ENCODE data around the gene RPS6KL1.

The RPS6KL1 gene

DNA sequence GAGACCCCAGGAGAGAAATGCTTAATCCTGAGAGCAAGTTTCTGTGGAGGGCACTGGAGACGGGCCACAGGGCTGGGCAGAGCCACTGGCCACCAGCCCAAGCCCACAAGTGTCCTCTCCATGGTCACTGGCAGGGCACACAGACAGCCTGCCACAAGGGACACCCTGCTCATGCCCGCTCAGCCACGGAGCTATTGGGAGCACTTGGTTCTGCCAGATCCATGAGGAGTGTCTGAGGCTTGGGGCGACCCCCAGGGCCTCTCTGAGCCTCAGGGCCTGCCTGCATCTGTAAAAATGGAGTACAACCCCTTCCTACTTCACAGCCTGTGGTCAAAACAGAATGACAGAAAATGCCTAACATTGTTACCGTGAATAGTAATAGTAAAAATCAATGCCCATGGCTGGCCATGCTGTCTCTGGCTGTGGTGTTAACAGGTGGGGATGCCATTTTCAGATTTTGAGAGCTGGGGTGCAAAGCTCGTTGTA, 29.2 kb upstream of the RPS6KL1 start:
- DNase-seq: no peak

- DNase-seq: no peak
Observed at GRCh38 chr14:74951443-74952179, 28.6 kb upstream of the RPS6KL1 start.

DNA sequence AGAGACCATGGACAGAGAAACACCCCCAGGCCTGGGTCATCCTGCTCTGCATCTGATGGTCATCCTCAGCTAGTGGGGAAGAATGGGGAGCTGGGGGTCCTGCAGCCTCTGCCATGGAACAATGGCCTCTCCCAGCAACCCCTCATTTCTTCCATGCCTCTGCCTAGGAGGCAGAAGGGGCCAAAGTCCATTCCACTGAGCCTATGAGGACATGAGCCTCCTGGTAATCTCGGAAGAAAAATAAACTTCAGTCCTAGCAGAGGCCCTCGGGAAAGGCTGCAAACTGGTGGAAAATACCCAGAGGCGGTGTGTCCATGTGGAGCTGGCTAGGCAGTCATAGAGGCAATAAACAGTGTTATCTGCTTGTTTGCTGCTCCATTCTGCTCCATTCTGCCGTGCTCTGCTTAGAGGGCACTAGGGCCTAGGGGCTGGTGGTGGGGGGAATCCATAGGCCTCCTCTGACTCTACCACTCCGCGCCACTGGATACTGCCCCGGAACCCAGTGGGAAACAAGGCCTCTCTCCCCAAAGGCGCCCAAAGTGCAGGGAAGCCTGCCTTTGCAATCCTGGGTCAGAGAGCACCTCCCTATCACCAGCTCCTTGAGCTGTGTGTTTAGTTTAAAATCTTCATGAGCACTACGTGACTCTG, 27.9 kb upstream of the RPS6KL1 start:
- peak in 1 of 2 experiments; percentile 21 for DNase-seq

DNA sequence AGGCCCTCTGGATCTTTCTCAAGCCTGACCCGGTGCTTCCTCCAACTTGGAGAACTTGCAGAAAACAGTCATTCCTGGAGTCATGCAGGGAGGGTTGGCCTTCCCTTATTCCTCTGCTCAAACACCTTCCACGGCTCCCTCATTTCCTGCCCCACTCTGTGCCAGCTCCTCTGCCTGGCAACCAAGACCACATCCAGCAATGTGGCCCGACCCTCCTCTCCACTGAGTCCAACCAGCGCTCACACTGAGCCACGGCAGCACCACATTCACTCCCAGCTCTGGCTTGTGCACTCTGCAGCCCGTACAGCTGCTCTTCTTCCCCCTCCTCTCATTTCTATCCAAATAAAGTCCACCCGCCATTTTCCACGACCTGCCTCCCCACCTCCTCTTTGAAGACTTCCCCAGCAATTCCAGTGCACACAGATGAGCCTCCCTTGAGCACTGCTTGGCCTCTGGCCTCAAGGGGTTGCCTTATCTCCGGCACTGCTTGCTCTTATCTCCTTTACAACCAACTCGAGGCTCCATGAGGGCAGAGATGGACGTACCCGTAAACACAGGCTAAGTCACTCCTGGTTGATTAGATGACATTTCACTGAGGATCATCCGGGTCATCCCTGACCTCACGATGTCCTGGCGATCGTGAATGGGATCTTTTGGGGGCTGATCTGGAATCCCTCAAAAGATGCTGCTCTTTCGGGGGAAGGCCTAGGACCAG, 27.0 kb upstream of the RPS6KL1 start:
- DNase-seq: no peak

DNA sequence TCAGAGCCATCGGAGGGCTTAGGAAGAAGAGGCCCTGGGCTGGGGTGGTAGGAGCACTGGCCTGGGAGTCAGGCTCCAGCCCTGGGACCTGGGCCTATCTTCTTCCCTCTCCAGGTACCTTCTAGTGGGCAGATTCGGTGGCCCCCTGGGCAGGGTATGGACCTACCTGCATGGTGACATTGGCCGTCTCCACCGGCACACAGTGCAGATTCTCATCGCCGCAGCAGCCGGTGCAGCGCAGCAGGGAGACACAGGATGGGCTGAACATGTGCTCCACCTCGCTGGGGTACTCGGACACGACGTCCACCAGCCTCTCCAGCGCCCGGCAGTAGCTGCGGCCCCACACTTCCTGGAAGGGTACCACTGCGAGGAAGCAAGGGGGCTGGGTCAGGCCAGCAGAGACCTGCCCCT, 26.1 kb upstream of the RPS6KL1 start:
- no peak for DNase-seq

DNA sequence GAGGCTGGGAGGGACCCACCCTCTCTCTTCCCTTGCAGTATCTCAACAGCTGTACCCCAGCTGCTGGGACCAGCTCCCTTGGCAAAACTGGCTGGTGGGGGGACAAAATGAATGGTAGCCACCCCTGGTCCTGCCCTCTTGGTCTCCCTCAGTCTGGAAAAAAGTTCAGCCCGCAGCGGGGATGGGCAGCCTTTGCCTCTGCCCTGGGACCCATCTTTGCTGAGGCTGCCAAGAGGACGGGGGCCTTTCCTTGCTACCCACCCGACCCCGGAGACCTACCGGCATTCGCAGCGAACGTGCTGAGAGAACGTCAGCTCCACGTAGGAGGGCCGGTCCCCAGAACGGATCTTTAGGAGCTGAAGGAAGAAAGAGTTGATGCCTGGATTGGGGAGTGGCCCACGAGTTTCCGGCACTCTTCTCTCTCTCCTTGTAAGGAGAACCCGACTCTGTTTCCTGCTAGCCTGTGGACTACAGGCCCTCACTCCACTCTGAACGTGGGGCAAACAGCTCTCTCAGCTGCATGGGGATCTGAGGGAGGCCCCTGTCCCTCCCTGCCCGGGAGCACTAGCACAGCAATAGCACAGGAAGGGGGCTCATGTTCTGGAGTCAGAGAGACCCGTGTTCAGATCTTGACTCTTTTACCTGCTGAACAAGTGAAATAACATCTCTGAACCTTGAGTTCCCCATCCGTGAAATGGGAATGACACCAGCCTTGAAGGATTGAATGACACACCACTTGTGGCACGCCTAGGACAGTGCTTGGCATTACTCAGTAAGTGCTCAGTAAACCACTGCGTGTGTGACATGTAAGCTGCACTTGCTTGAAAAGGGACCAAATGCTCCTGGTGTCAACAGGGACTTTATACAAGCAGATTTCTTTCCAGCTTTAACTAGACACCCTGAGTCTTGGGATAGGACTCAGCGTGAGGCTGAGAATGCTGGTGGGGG, 25.4 kb upstream of the RPS6KL1 start:
- DNase-seq: no peak

- DNase-seq: no peak
Observed at GRCh38 chr14:74947353-74948227, 24.5 kb upstream of the RPS6KL1 start.

GRCh38 chr14:74946659-74947281, 23.7 kb upstream of the RPS6KL1 start:
- DNase-seq: no peak

GRCh38 chr14:74945852-74946658, 23.0 kb upstream of the RPS6KL1 start:
- peak; percentile 30 to 87 for DNase-seq

DNA sequence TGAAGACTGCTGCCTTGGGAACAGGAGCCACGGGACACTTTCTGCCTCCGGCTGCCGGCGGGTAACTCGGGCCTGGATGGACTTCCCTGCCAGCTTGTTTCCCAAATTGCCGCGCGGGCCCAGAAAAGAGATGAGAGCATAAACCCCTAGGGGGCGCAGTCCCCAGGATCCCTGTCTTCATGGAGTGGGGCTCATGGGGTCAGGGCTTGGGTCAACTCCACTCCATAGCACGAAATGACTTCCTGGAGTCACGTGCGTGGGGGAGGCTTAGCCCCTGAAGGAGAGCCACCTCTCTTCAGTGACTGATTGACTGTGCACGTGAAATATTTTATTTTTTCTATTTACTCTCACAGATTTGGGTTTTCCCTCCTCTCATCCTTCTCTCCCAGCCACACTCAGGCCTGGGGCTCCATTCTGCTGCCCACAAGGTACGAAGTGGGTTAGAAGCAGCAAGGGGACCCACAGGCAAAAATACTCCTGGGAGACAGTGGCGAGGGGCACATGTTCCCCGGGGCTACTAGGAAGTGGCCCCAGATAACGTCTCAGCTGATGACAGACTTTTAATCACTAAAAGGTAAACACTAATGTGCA, 22.3 kb upstream of the RPS6KL1 start:
- peak in 1 of 2 experiments; percentile 36 for DNase-seq

DNA sequence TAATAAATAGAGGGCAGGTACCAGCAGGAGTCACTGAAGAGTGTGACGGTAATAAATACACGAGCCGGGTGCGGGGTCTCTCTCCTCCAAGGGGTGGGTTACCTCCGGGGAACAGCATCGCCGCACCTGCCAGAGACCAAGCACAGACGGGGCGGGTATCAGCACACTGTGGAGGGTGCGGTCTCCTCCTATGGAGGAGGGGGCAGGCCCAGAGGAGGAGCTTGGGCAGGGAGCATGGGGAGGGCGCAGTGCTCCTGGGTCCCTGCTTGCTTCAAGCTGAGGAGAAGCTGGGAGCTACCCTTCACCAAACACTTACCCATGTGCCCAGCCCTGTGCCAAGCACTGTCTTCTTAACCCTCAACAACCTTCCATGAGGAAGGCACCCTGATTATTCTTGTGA, 19.5 kb upstream of the RPS6KL1 start:
- no peak for DNase-seq

DNA sequence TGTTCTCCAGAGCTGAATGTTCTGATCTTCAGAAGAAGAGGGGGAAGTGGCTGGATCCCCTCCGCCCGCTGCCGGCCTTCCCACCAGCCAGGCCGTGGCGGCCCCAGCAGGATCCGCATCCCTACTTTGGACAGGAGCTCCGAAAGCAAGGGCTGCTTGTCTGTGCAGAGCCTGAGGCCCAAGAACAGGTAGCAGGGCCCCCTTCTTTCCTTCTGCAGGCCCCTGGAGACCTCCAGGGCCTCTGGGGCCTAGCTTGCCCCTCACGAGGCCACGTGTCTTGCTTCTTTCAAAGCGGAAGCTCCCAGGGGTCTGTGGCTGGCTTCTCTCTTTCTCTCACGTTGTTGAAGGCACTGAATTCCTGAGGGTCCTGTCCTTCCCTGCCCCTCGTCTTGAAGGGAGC, 19.1 kb upstream of the RPS6KL1 start:
- no peak for DNase-seq

GRCh38 chr14:74941676-74942097, 18.6 kb upstream of the RPS6KL1 start:
- DNase-seq: no peak

DNA sequence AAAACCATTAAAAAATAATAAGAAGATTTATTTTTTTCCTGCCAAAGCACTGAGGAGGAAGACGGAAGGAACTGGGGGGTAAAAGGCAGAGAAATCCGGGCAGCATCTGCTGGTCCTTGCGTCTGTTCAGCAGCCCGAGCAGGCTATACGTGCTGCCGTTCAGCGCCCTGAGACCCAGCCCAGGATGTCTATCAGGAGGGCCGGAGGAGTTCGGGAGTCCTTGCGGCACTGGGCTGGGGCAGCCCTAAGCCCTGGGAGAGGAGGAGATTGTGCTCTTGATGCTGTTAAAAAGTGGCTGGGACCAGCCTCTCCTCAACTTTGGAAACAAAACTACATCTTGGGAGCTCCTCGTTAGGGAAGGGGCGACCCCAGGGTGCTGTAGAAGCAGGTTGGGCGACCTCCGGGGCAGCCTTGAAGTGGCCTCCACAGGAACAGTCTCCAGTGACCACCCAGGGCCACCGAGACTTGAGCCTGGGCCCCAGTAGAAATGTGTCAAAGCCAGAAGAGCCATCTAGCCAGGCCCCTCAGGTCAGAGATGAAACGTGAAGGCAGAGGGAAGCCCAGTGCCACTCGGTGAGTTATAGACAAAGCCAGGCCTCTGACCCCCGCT, 18.0 kb upstream of the RPS6KL1 start:
- DNase-seq: no peak

DNA sequence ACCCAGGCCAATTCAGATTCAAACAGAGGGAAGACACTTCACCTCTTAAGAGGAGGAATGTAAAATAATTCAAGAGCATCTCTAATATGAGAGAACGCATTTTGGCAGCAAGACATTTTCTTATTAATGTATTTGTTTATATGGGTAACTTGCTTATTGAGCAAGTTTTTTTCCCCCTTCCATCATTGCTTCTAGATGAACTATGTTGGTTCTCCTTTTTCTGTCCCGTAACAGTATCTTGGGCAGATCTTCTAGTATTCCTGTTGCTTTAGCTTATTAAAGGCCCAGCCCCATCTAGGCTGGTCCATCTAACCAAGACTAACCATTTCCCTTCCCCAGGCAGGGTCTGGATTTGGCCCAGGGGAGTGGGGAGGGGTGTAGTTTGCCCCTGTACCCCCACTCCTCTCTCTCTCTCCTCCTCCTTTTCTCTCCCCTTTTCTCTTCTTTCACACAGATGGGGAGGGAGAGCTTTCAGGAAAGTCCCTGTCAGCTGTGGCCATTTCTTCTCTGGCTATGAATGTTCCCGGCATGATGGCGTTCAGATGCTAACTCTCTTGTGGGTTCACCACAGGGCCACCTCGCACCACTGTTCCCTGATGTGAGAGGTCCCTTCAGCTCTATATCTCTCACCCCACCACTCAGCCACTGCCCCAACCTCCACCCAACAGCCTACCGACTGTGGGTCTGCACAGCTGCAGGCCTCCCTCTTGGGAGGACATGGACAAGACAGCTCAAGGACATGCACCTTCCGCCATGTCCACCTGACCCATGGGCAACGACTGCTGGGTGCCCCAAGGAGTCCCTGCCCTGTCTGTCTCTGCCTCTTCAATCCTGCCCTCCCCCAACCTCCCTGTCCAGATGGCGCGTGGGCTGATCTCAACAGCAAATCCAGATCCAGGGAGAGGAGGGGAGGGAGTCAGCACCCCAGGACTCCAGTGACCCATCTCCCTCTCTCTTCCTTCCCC, 15.8 kb upstream of the RPS6KL1 start:
- no peak for DNase-seq

GRCh38 chr14:74937171-74937570, 14.1 kb upstream of the RPS6KL1 start:
- DNase-seq: no peak

DNA sequence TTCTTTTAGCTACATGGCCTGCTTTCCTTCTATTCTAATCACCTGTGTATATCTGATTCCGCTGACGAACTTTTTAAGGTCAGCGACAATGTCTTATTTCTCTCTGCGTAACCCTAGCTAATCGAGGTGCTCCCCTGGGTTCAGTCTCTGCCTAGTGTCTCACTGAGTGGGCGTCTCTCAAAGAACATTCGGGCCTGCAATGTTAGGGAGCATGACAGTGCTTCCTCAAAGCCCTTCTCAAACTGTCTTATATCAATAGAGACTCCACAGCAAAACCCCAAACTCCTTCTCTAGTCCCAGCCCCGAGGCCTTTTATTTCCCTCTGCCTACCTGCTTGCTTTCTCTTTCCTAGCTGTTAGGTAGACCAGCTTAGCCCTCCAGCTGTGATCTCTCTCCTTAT, 13.7 kb upstream of the RPS6KL1 start:
- no peak for DNase-seq

DNA sequence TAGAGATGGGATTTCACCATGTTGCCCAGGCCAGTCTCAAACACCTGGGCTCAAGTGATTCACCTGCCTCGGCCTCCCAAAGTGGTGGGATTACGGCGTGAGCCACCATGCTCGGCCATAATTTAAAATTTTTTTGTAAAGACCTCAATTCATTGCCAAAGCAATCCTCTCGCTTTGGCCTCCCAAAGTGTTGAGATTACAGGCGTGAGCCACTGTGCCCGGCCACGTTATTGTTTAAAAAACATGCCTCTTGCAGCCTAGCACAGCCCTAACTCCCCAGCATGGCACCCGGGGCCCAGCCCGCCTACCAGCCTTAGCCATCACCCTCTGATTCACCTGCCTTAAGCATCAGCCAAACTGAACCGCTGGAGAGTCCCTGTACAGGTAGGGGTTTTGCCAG, 13.1 kb upstream of the RPS6KL1 start:
- no peak for DNase-seq

All from NCI-H526 (cell line).